ENCODE data around the gene KIF1B.

DNA sequence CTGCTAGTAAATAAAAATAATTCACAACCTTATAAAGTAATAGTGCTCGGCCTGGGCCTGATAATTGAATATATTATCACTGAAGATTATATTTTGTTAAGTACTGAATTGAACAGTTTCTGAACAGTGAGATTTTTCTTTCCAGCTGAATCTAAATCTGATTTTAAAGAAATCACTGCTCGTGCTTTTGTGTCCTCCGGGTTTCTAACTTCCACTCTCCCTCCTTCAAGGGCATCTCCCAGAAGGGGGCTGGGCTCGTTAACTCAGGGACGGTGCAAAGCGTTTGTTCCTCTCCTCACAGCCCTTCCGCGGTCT lies 823 bp upstream of the KIF1B start:
- TF ChIP-seq POLR2A (IDR thresholded peaks at IDR 0.05; ENCODE audit: low read depth, low read length) (no peak), POLR2AphosphoS5 (IDR thresholded peaks at IDR 0.05; ENCODE audit: low read depth, low read length) (no peak), SPI1 (IDR thresholded peaks at IDR 0.05; ENCODE audit: low read depth, low read length) (no peak), PAX5 (IDR thresholded peaks at IDR 0.05; ENCODE audit: insufficient read depth, low read length, severe bottlenecking) (no peak), TAF1 (IDR thresholded peaks at IDR 0.05; ENCODE audit: low read depth, low read length) (no peak)
